Measurements from ENCODE around the gene GAB3.
"Not testable (repeated sequence)": the region's sequence is repeated elsewhere in the genome, so short reads cannot be mapped to it uniquely, and the experiment has no call there.

GAB3 gene

DNA sequence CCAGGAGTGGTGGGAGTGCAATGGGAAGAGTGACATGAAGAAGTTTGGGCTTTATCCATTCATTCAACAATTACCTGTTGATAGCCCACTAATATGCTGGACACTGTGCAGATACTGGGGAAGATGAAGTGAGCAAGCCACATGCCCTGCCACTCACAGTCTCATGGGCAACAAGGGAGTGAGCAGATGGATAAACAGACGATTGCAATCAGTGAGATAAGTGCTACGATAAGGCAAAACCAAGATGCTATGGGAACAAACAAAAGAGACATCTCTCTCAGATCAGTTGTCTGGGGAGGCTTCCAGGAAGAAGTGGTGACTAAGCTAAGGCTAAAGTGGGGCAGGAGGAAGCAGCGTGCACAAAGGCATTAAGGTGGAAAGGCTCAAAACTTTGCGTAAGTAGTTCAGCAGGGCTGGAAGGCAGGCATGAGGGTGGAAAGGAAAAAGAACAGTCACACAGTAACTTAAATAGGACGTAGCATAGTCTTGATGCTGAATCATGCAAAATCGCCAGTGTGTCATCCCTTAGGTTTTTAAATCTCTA lies 31.7 kb downstream of the GAB3 start:
- no peak for DNase-seq

DNA sequence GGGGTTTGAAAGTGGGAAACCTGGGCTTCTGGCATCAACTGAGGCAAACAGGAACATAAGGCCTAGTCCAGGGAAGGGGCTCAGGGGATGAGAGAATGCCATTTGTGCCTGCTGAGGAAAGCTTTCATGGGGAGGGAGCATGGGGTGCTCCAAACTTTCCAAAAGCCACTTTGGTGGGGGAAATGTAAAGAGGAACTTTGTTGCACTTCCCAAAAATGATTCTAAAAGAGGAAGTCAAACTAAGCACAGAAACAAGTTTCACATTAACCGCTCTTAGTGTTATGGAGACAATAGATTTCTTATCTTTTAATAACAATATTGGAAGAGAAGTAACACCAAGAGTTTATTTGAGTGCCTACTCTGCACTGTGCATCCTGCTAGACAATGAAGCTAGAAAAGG lies 32.3 kb downstream of the GAB3 start:
- no peak for DNase-seq

DNA sequence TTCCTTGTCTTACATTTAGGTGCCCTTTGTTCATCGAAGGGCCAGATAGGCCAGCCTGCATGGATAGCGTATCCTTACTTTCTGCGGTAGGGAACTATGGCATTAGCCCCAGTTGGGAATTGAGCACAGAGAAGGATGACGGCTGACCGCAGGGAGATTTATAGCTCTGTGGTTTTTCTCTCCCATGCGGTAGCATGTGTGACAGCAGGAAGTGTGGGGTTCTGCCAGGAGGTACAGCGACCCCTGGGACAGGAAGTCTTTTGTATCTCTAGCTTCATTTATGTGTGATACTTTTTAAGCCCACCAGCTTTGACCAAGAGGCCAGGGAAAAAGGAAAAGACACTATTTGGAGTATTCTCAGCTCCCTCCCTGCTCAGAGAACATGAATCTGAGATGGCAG lies 33.1 kb downstream of the GAB3 start:
- no peak for DNase-seq

DNA sequence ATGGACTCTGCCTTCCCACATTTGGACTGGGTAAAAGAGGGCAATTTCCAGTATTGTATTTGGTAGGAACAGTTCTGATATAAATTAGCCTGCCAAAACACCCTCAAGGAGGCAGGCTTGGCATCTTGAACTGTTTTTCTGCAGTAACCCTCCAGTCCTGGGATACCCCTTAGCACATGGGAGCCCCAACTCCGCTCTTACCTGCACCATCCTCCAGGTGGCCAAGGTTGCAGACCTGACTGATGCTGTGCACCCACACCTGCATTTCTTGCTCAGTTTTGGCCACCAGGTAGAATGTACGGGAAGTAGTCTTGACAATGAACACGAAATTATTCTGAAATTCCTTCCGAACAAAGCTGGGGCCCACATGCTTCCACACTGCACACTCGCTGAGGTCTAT lies 35.1 kb downstream of the GAB3 start:
- no peak for DNase-seq

DNA sequence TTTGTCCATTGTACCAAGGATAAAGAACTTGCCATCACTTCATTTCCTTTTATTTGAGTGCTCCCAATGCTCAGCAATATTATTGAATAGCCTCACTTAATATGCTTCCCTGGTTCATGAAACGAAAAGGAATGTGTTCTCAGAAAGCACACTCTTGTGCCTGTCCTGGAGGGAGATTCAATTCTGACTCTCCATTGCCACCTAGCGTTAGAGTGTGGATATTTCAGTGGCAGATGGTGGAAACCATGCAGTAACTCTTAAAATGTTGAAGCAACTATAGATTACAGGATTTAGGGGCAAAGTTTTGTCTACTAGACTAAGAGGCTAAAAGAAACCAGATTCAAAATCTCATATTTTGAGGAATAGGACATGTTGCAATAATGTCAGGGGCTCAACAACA lies 36.0 kb downstream of the GAB3 start:
- no peak for DNase-seq

- no peak for DNase-seq
Observed at GRCh38 chrX:154712781-154713740, 37.8 kb downstream of the GAB3 start.

GRCh38 chrX:154711264-154711663 lies 39.6 kb downstream of the GAB3 start:
- no peak for DNase-seq

DNA sequence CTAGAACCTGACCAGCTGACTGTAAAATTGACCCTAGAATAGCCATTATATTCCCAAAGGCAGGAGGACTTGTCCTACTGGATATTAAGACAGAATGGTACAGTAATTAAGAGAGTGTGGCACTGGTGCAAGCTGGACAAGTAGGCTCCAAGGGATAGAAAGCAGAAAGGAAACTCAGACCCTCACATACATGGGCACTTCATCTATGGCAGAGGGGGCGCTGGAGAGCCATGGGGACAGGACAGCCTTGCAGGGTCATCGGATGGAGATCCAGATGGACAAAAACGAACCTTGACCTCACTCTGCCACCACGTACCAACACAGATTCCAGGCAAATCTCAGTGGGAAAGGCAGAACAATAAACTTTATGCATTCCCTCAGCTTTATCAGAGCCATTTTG lies 40.6 kb downstream of the GAB3 start:
- DNase-seq, result no peak

GRCh38 chrX:154698630-154699248 lies 52.1 kb downstream of the GAB3 start:
- no peak for DNase-seq

DNA sequence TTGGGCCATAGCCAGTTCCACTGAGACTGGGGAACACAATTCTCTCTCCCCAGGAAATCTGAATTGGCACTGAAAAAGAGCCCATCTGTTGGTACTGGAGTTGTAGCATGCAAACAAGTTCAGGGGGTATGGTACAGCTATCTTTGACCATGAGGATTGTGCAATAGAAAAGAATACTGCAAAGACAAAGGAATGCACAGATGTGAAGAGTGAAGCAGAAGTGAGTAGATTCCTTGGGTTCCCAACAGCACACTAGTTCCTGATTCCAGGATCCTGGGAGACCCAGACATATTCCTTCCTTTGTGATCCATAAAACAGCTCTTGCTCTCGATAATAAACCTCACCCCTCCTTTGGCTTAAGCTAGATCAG lies 54.2 kb downstream of the GAB3 start:
- DNase-seq, result no peak

GRCh38 chrX:154695911-154696675 lies 54.8 kb downstream of the GAB3 start:
- no peak for DNase-seq

GRCh38 chrX:154693394-154693793 lies 57.5 kb downstream of the GAB3 start:
- DNase-seq, result no peak

GRCh38 chrX:154690438-154690837 lies 60.4 kb downstream of the GAB3 start:
- DNase-seq, result not testable (repeated sequence)

DNA sequence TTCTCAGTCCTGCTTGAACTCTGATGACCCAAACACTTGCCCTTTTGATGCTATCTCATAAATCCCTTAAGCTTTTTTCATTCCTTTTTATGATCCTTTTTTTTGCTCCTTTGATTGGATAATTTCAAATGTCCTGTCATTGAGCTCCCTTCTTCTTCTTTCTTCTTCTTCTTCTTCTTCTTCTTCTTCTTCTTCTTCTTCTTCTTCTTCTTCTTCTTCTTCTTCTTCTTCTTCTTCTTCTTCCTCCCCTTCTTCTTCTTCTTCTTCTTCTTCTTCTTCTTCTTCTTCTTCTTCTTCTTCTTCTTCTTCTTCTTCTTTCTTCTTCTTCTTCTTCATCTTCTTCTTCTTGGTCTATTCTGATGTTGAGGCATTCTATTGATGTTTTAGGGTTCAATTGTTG lies 78.8 kb downstream of the GAB3 start:
- DNase-seq, result not testable (repeated sequence)

DNA sequence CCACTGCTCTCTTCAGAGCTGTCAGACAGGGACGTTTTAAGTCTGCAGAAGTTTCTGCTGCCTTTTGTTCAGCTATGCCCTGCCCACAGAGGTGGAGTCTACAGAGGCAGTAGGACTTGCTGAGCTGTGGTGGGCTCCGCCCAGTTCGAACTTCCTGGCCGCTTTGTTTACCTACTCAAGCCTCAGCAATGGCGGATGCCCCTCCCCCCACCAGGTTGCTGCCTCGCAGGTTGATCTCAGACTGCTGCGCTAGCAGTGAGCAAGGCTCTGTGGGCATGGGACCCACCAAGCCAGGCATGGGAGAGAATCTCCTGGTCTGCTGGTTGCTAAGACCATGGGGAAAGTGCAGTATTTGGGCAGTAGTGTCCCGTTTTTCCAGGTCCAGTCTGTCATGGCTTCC lies 80.0 kb downstream of the GAB3 start:
- DNase-seq, result not testable (repeated sequence)

DNA sequence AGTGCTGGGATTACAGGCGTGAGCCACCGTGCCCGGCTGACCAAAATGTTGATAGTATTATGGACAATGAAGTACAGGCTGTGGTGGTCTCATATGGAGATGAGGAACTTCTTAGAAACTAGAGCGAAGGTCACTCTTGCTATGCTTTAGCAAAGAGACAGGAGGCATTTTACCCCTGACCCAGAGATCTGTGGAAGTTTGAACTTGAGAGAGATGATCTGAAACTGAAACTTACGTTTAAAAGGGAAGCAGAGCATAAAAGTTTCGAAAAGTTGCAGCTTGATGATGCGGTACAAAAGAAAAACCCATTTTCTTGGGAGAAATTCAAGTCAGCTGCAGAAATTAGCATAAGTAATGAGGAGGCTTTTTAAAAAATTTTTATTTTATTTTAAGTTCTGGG lies 89.0 kb downstream of the GAB3 start:
- no peak for DNase-seq

- DNase-seq, result no peak
Observed at GRCh38 chrX:154661170-154661569, 89.7 kb downstream of the GAB3 start.

DNA sequence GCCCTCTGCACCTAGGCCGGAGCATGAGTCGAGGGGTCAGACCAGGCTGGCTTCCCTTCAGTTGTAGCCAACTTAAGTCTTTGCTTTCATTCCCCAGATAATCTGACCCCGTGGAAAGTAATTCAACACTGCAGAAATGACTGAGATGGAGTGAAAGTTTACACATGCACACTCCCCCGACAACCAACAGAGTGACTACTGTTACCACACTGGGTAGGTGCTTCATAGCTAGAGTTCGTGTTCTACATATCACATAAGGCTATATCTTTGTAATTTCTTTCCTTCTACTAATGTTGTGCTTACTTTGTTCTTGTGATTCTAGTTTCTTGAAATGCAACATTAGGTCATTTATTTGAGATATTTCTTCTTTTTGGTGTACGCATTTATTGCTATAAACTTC lies 90.3 kb downstream of the GAB3 start:
- no peak for DNase-seq

GRCh38 chrX:154658957-154659356 lies 91.9 kb downstream of the GAB3 start:
- no peak for DNase-seq

- no peak for DNase-seq
Observed at GRCh38 chrX:154658187-154658586, 92.7 kb downstream of the GAB3 start.

DNA sequence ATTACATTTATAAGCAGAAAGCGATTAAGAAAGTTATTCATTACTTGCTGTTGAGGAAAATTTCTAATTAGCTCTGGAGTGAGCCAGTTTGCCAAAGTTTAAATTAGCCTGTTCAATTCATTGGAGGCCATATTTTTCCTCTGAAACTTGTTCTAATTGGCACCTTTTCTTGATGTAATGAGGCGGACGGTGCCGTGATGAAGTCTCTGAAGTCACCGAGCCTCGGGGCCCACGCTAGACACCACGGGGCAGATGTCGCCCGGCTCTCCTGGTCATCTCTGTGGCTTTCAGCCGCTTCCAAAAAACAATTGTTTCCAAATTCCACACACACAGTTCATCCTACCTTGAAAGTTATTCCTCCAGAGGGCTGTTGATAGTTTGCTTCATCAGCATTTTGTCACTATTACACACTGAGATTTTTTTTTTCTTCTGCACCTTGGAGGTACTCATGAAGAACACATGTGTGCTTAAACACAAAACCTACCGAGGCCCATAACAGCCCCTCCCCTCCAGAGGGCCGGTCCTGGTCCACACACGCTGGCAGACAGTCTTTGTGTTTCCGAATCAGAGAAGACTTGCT lies 93.6 kb downstream of the GAB3 start:
- DNase-seq, result no peak

DNA sequence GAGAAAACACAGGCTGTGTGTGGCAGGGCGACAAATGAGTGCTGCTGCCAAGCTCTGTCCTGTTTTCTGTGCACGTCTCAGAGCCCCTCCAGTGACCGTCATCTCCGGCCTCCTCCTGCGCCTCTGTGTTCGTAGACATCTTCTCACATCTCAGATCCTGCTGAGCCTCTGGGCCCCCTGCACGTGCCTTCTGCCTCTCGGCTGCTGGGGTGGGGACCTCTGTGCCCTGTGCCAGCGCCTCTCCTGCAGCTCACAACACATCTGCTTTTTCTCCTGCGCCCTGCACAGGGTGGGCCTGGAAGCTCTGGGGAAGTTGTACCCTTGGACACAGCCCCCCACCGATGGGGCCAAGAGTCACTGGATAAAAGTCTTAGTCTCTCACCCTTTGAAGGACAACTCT lies 95.1 kb downstream of the GAB3 start:
- DNase-seq, result no peak

DNA sequence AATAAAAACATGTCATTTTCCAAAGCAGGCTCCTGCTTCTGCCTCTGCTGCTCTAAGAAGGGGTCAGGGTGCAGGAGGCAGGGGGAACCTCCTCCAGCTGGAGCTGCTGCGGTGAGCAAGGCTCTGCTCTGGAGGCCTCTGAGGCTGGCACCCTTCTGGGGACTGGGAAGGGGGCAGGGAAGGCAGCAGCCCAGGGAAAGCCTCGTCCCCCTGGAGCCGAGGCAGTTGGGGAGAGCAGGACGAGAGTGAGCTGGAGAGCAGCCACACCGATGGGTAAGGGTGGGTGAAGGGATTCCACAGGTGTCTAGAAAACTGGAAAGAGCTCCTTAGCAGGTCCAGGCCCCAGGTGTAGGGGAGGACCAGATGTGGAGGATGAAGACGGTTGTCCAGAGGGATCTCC lies 95.5 kb downstream of the GAB3 start:
- no peak for DNase-seq

Data from activated CD8-positive, alpha-beta memory T cell treated with anti-CD3 and anti-CD28 coated beads, Interleukin-2, amount 50 U/mL, for 48 hours (primary cell).